ENCODE data around the gene MORN4.
"Not testable (repeated sequence)": the region's sequence is repeated elsewhere in the genome, so short reads cannot be mapped to it uniquely, and the experiment has no call there.

The MORN4 gene

GRCh38 chr10:97597778-97598177, 35.5 kb downstream of the MORN4 start:
- no peak for DNase-seq (ENCODE audit: low read depth)

- DNase-seq (ENCODE audit: low read depth): peak; percentile 82
Observed at GRCh38 chr10:97596101-97597082, 36.9 kb downstream of the MORN4 start.

GRCh38 chr10:97593421-97593820, 39.9 kb downstream of the MORN4 start:
- peak; percentile 46 for DNase-seq (ENCODE audit: low read depth)

GRCh38 chr10:97590748-97591495, 42.4 kb downstream of the MORN4 start:
- DNase-seq (ENCODE audit: low read depth): no peak

GRCh38 chr10:97590082-97590747, 43.1 kb downstream of the MORN4 start:
- no peak for DNase-seq (ENCODE audit: low read depth)

GRCh38 chr10:97589479-97589878, 43.8 kb downstream of the MORN4 start, which contains the start of gene C10orf62:
Gene C10orf62 (plus strand): TSS chr10:97589721. CDS start chr10:97589898, 177 bp downstream.
- DNase-seq (ENCODE audit: low read depth): no peak

- DNase-seq (ENCODE audit: low read depth): no peak
Observed at GRCh38 chr10:97587183-97587582, 46.1 kb downstream of the MORN4 start.

- no peak for DNase-seq (ENCODE audit: low read depth)
Observed at GRCh38 chr10:97585439-97585811, 47.9 kb downstream of the MORN4 start.

GRCh38 chr10:97584798-97585438, 48.4 kb downstream of the MORN4 start:
- DNase-seq (ENCODE audit: low read depth): no peak

- DNase-seq (ENCODE audit: low read depth): peak; percentile 88
Observed at GRCh38 chr10:97584060-97584797, 49.1 kb downstream of the MORN4 start, which contains the start of gene HOGA1. Gene HOGA1 (plus strand): TSS chr10:97584389. CDS start chr10:97584704, 315 bp downstream.

- no peak for DNase-seq (ENCODE audit: low read depth)
Observed at GRCh38 chr10:97583476-97583875, 49.8 kb downstream of the MORN4 start.

GRCh38 chr10:97582169-97582568, 51.1 kb downstream of the MORN4 start:
- no peak for DNase-seq (ENCODE audit: low read depth)

GRCh38 chr10:97580421-97581367, 52.6 kb downstream of the MORN4 start:
- DNase-seq (ENCODE audit: low read depth): no peak

- DNase-seq (ENCODE audit: low read depth): no peak
Observed at GRCh38 chr10:97578171-97578844, 55.0 kb downstream of the MORN4 start.

- no peak for DNase-seq (ENCODE audit: low read depth)
Observed at GRCh38 chr10:97577701-97578100, 55.6 kb downstream of the MORN4 start.

- not testable (repeated sequence) for DNase-seq (ENCODE audit: low read depth)
Observed at GRCh38 chr10:97576487-97576886, 56.8 kb downstream of the MORN4 start.

GRCh38 chr10:97575127-97575668, 58.1 kb downstream of the MORN4 start:
- no peak for DNase-seq (ENCODE audit: low read depth)

GRCh38 chr10:97574374-97575126, 58.8 kb downstream of the MORN4 start:
- peak; percentile 82 for DNase-seq (ENCODE audit: low read depth)
